Cardiac muscle cell (in vitro differentiated cells and primary cell): ENCODE measurements around the gene PLB1. TPM values are rescaled to one million over a fixed set of nuclear protein-coding genes. Genes with fewer than 3 reads are reported as not detected.
A peak's percentile ranks its signal among the peaks of the same experiment; 100 is the strongest.

Experiments used
- DNase-seq, 2 donors: peaks; one replicate each; pipeline versions ENCODE4 v3.0.0 to v3.0.0-alpha.2; 2010 to 2017; ENCODE audit warnings: low read depth in 1 of 2, low spot score in 1 of 2
- H3K27ac ChIP-seq: fragments of 200-600 bp; sonication (generic); 2 replicates; pipeline ENCODE4 v1.5.1; 2016
- H3K27me3 ChIP-seq: fragments of 200-600 bp; sonication (generic); 2 replicates; pipeline ENCODE4 v1.6.0; 2016; ENCODE audit warnings: control low read depth
- H3K36me3 ChIP-seq: fragments of 200-600 bp; sonication (generic); 2 replicates; pipeline ENCODE4 v1.5.1; 2016; ENCODE audit warnings: control low read depth
- H3K4me1 ChIP-seq: fragments of 200-600 bp; sonication (generic); 2 replicates; pipeline ENCODE4 v1.8.1; 2017; ENCODE audit warnings: low read depth, mild to moderate bottlenecking, mixed run types
- H3K4me3 ChIP-seq: fragments of 200-600 bp; sonication (generic); 2 replicates; pipeline ENCODE4 v1.5.1; 2016; ENCODE audit warnings: mild to moderate bottlenecking
- H3K9me3 ChIP-seq: fragments of 200-600 bp; sonication (generic); 2 replicates; pipeline ENCODE4 v1.5.1; 2017; ENCODE audit warnings: low read depth, mild to moderate bottlenecking, control low read depth
- CTCF ChIP-seq: IDR thresholded peaks from 2 replicates; pipeline ENCODE4 v1.5.1; 2012; ENCODE audit warnings: low read depth, mild to moderate bottlenecking, low read length
- polyA plus RNA-seq: library from polyadenylated mRNA; unstranded; fragments of >200 nt; fragmentation: Nextera tagmentation; extraction: Ambion mirVana; gene quantifications from 2 replicates; pipeline ENCODE4 v1.2.1, GENCODE V29; 2016
- total RNA-seq: library from RNA; depleted of rRNA; stranded (reverse); fragments of >200 nt; gene quantifications from 2 replicates; pipeline ENCODE4 v1.2.3, GENCODE V29; 2016

Gene PLB1
- total and polyA plus RNA-seq, 2 experiments from 2014 or later = 1.1 to 1.2 TPM

DNA sequence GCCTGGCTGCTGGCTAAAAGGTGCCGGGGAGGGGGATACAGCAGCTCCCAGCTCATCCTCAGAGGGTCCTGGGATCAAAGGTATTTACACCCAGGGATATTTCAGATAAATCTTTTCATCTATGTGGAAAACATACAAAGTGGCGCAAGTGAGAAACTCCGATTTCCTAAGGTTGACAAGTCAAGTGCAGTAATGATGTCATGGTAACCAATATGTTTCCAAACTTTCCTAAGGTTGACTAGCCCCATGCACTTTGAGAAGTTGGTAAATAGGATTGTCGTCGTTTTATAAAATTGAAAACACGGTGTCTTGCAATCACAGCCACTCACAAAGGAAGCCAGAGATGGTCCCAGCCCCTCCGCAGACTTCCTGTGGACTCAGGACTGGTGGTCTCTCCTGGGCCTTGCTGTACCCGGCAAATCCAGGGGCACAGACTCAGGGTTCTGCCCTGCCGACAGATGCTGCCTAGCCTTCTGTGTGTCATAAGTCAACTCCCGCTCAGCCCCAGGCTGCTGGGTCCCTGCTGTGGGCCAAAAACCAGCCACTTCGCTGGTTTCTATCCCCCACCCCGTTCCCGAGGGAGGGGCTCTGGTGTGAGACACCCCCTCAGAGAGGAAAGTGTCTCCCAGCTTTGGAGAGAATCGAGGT lies 144.5 kb downstream of the PLB1 start:
- DNase-seq = no peak
- Histone ChIP-seq H3K4me3 (no peak overlapping the region), H3K27ac (no peak overlapping the region), H3K27me3 (no peaks in the 10 kb centered on the region), H3K9me3 (no peaks in the 10 kb centered on the region), H3K4me1 (peaks cover 11% of the 10 kb centered on the region), H3K36me3 (no peaks in the 10 kb centered on the region)
- TF ChIP-seq CTCF = no peak

GRCh38 chr2:28640908-28641300 lies 145.0 kb downstream of the PLB1 start:
- TF ChIP-seq CTCF = no peak
- no peak for DNase-seq
- Histone ChIP-seq H3K4me1 (peaks cover 7% of the 10 kb centered on the region), H3K27ac (no peak overlapping the region), H3K9me3 (no peaks in the 10 kb centered on the region), H3K36me3 (no peaks in the 10 kb centered on the region), H3K27me3 (no peaks in the 10 kb centered on the region), H3K4me3 (no peak overlapping the region)

- Histone ChIP-seq H3K4me1 (peaks cover 7% of the 10 kb centered on the region), H3K27me3 (no peaks in the 10 kb centered on the region), H3K4me3 (no peak overlapping the region), H3K9me3 (no peaks in the 10 kb centered on the region), H3K27ac (no peak overlapping the region), H3K36me3 (no peaks in the 10 kb centered on the region)
- no peak for DNase-seq
- TF ChIP-seq CTCF = no peak
Observed at GRCh38 chr2:28642796-28643195, 146.9 kb downstream of the PLB1 start.

- TF ChIP-seq CTCF = no peak
- no peak overlapping the region for H3K4me3 ChIP-seq
- no peaks in the 10 kb centered on the region for H3K9me3 ChIP-seq
- H3K36me3 ChIP-seq = no peaks in the 10 kb centered on the region
- DNase-seq = no peak
- no peak overlapping the region for H3K27ac ChIP-seq
- no peaks in the 10 kb centered on the region for H3K27me3 ChIP-seq
- H3K4me1 ChIP-seq = peaks cover 7% of the 10 kb centered on the region
Observed at GRCh38 chr2:28643327-28643726, 147.5 kb downstream of the PLB1 start.

DNA sequence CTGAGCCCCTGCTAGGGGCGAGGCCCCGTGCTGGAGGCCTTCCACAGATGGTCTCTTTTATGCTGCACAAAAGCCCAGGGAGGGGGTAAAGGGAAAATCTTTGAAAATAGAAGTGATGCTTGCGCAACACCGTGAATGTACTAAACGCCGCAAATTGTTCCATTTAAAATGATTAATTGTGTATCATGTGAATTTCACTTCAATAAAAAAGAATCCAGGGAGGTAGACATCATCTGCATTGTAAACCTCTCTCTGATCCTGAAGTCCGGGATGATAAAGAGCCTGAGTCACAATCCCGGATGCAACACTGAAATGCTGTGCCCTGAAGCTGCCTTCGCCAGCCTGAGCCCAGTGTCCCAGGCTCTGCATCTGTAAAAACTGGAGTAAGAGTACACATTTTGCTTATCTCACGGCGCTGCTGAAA lies 148.1 kb downstream of the PLB1 start:
- no peak for TF ChIP-seq CTCF

More for the DNA sequence above, 148.1 kb downstream of the PLB1 start:
- H3K27ac ChIP-seq = no peak overlapping the region
- no peaks in the 10 kb centered on the region for H3K36me3 ChIP-seq
- peak in 1 of 2 donors; percentile 67 for DNase-seq
- no peaks in the 10 kb centered on the region for H3K27me3 ChIP-seq
- no peaks in the 10 kb centered on the region for H3K9me3 ChIP-seq
- H3K4me3 ChIP-seq = no peak overlapping the region
- H3K4me1 ChIP-seq = peaks cover 7% of the 10 kb centered on the region
